Body of pancreas (tissue), 4 donors: ENCODE results near the gene AUTS2. TPM values are rescaled to one million over a fixed set of nuclear protein-coding genes. Genes with fewer than 3 reads are reported as not detected.

Source experiments
- ATAC-seq: fragments of 150-250 bp; one replicate; pipeline ENCODE4 v1.9.1; 2016
- DNase-seq, 4 donors: peaks; one replicate each; pipeline ENCODE4 v3.0.0-alpha.2; 2019
- H3K27ac ChIP-seq, 4 donors: fragments of 200-600 bp; sonication (generic); 1 replicate in 3 of 4; 2 replicates in 1 of 4; pipeline versions ENCODE4 v1.5.1 to v1.6.1; 2016 to 2019; ENCODE audit warnings: mild to moderate bottlenecking in 1 of 4, mixed read lengths in 1 of 4, moderate library complexity in 1 of 4
- H3K27me3 ChIP-seq, 2 donors: fragments of 200-600 bp; sonication (generic); one replicate each; pipeline ENCODE4 v1.6.0; 2016; ENCODE audit warnings: mild to moderate bottlenecking in 1 of 2
- H3K36me3 ChIP-seq, 2 donors: fragments of 200-600 bp; sonication (generic); replicated peaks in 1 of 2; 2 replicates each; pipeline ENCODE4 v1.5.1; 2016; ENCODE audit warnings: low read depth in 2 of 2; ENCODE audit not compliant: insufficient read depth in 1 of 2
- H3K4me1 ChIP-seq: fragments of 200-600 bp; sonication (generic); one replicate; pipeline ENCODE4 v1.6.0; 2016
- H3K4me3 ChIP-seq, 2 donors: fragments of 200-600 bp; sonication (generic); 1 replicate in 1 of 2; 2 replicates in 1 of 2; pipeline ENCODE4 v1.5.1; 2016 to 2019
- H3K9me3 ChIP-seq, 3 donors: fragments of 200-600 bp; sonication (generic); 1 replicate in 2 of 3; 2 replicates in 1 of 3; pipeline ENCODE4 v1.5.1; 2016
- POLR2A ChIP-seq, 3 donors: fragments of 450-650 bp; IDR thresholded peaks; one replicate each; pipeline ENCODE4 v1.6.1; 2016; ENCODE audit warnings: antibody characterized with exemption in 3 of 3, mild to moderate bottlenecking in 2 of 3
- WGBS, 2 donors: methylation state at CpG; one replicate each; pipeline ENCODE4 v1.1.5; 2017; 5-methylcytosine and 5-hydroxymethylcytosine counted together
- intact Hi-C: fragments of 100-400 bp; cut with DNase I; formaldehyde crosslinking; loops from one replicate; pipeline ENCODE4 v1.15.1; 2023
- total RNA-seq, 2 donors: library from RNA; depleted of rRNA; stranded (reverse); fragments of >200 nt; gene quantifications; one replicate each; pipeline ENCODE4 v1.1.0, GENCODE V29; 2016
- TF ChIP-seq, protein P1 (sequence below), 7 experiments: fragments of 450-650 bp in 4 of 7; fragments of 200-600 bp in 3 of 7; sonication (generic) in 3 of 7; IDR thresholded peaks; one replicate each; pipeline ENCODE4 v1.5.1; 2016 to 2019; ENCODE audit warnings: antibody characterized with exemption in 7 of 7

AUTS2 gene
- total RNA-seq, 2 donors from 2014 or later = 11.7 to 18.5 TPM

DNA sequence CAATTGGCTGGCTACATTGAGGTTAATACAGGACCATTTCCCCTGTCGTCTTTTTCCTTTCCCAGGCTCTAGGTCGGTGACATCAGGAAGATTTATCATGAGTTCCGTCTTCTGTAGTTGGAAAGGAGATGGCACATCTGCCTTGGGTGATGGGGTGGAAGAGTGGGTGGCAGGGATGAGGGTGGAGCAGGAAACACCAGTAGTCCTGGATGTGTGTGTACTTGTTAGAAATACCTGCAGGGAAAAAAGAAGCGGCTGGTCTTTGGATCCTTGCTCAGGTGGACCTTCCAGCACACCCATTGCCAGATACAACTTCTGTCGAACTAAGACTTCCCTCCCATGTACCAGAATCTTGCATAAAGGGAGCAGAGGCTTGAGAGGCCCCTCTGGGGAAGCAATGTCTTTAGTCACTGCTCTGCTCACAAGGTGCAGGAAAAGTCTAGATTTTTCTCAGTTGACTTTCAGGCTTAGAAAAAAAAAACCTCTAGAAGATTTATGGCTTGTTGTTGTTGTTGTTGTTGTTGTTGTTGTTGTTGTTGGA lies 1016.9 kb downstream of the AUTS2 start:
- H3K36me3 ChIP-seq = no peaks in the 10 kb centered on the region
- H3K4me3 ChIP-seq = no peak overlapping the region
- no peak for TF ChIP-seq POLR2A (IDR thresholded peaks at IDR 0.05)
- TF ChIP-seq, protein P1, sequence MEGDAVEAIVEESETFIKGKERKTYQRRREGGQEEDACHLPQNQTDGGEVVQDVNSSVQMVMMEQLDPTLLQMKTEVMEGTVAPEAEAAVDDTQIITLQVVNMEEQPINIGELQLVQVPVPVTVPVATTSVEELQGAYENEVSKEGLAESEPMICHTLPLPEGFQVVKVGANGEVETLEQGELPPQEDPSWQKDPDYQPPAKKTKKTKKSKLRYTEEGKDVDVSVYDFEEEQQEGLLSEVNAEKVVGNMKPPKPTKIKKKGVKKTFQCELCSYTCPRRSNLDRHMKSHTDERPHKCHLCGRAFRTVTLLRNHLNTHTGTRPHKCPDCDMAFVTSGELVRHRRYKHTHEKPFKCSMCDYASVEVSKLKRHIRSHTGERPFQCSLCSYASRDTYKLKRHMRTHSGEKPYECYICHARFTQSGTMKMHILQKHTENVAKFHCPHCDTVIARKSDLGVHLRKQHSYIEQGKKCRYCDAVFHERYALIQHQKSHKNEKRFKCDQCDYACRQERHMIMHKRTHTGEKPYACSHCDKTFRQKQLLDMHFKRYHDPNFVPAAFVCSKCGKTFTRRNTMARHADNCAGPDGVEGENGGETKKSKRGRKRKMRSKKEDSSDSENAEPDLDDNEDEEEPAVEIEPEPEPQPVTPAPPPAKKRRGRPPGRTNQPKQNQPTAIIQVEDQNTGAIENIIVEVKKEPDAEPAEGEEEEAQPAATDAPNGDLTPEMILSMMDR (IDR thresholded peaks at IDR 0.05) = no peak
- peak overlapping the region in 3 of 4 donors; percentile 14 to 69 (median 67) for H3K27ac ChIP-seq
- H3K4me1 ChIP-seq = peaks cover 8% of the 10 kb centered on the region
- DNase-seq (no peak), ATAC-seq (peak; percentile 22)
- H3K27me3 ChIP-seq = no peaks in the 10 kb centered on the region
- H3K9me3 ChIP-seq = no peaks in the 10 kb centered on the region
- WGBS, 2 donors = 46 to 58% methylated on average over 5 of the region's 5 CpGs
- intact Hi-C loops = no loop called here

DNA sequence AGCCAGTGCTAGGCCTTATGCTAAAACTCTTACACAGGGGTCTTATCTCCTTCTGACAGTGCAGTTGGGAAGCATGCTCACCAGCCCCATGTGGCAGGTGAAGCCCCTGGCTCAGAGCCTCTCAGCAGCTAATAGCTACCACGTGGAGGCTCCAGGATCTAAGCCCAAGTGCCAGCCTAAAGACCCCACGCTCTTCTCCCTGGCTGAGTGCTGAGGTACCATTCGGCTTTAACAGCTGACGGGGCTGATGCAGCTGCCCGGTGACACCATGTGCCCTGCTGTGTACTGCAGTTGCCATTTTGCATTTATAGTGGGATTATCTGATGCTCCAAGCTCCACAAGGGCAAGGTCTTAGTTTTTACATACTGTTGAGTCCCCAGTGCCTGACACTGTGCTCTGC lies 1017.9 kb downstream of the AUTS2 start:
- no peak for ATAC-seq
- H3K4me1 ChIP-seq = peaks cover 8% of the 10 kb centered on the region
- no peak for DNase-seq
- H3K27ac ChIP-seq = no peak overlapping the region
- H3K36me3 ChIP-seq = no peaks in the 10 kb centered on the region
- TF ChIP-seq POLR2A (IDR thresholded peaks at IDR 0.05) = no peak
- TF ChIP-seq, protein P1 (IDR thresholded peaks at IDR 0.05) = no peak
- H3K4me3 ChIP-seq = no peak overlapping the region
- intact Hi-C loops = no loop called here
- 68 to 84% methylated on average over 4 to 5 of the region's 5 CpGs for WGBS, 2 donors
- no peaks in the 10 kb centered on the region for H3K9me3 ChIP-seq
- H3K27me3 ChIP-seq = no peaks in the 10 kb centered on the region

DNA sequence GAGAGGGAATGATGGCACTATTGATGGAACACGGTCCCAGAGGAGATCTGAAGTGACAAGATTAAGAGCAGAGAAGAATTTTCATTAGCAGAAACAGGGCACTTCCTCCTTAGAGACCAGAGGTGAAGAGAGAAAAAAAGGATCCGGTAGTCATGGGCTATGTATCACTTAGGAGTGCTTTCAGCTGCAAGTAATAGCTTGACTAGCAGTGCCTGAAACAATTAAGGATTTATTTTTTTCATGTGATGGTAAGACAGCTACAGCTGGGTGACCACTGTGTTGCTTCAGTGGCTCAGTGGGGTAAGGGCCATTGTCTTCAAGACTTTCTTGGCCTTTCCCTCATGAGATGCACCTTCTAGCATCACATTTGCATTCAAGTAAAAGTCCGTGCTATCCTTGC lies 1018.5 kb downstream of the AUTS2 start:
- intact Hi-C loops = no loop called here
- no peak for ATAC-seq
- no peak for TF ChIP-seq POLR2A (IDR thresholded peaks at IDR 0.05)
- TF ChIP-seq, protein P1 (IDR thresholded peaks at IDR 0.05) = no peak

DNA sequence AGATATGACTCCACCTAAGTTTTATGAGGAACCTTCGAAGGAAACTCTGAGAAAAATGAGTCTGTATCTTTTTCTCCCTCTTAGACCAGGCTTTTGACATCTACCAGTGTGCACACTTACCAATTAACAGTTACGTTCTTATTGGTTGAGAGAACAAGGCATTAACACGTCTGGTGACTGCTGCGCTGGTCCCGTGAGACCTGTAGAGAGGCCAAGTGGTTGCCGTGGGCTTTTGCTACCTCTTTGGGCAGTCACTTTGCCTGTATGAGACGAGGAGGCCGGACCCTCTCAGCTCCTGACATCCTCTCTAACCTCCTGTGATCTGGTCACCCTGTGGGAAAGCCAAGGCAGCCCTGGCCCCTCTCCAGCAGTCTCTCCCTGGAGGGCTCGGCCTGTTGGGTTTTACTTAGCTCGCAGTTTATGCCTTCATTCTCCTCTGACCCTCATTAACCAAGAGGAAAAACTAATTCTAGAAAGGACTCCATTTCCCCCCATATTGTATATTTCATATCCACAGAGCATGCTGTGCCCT lies 1019.8 kb downstream of the AUTS2 start:
- Histone ChIP-seq H3K4me3 (no peak overlapping the region), H3K4me1 (peaks cover 8% of the 10 kb centered on the region), H3K27ac (no peak overlapping the region), H3K27me3 (no peaks in the 10 kb centered on the region), H3K36me3 (no peaks in the 10 kb centered on the region), H3K9me3 (no peaks in the 10 kb centered on the region)
- intact Hi-C loops = no loop called here
- no peak for DNase-seq
- ATAC-seq = no peak
- TF ChIP-seq, protein P1 (IDR thresholded peaks at IDR 0.05) = no peak
- TF ChIP-seq POLR2A (IDR thresholded peaks at IDR 0.05) = no peak
- 76 to 85% methylated on average over 9 to 10 of the region's 10 CpGs for WGBS, 2 donors

More for the DNA sequence above, 1018.5 kb downstream of the AUTS2 start:
- Histone ChIP-seq H3K4me1 (peaks cover 8% of the 10 kb centered on the region), H3K27ac (no peak overlapping the region), H3K36me3 (no peaks in the 10 kb centered on the region), H3K9me3 (no peaks in the 10 kb centered on the region), H3K27me3 (no peaks in the 10 kb centered on the region), H3K4me3 (no peak overlapping the region)
- DNase-seq = no peak
- 79 to 86% methylated on average over 3 of the region's 3 CpGs for WGBS, 2 donors

DNA sequence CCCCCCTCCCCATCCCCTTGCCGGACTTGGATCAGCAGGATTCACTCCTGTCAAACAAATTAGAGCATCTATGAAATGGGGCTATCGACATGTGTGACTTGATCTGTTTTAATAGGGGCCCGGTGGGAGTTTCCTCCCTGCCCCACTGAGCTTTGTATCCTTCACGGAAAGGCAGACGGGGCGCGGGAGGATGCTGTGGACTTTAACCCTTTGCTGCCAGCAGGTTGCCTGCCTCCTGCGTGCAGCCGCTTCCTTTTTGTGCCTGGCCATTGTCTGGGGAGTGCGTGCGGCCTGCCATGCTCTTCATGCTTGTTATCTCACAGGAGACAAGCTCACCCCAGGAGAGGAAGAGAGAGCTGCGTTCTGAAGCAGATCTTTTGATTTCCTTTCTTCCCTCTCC lies 1020.9 kb downstream of the AUTS2 start:
- 59 to 60% methylated on average over 12 of the region's 12 CpGs for WGBS, 2 donors
- intact Hi-C loops = no loop called here
- H3K4me1 ChIP-seq = peaks cover 8% of the 10 kb centered on the region
- H3K27me3 ChIP-seq = no peaks in the 10 kb centered on the region
- H3K36me3 ChIP-seq = no peaks in the 10 kb centered on the region
- TF ChIP-seq, protein P1 (IDR thresholded peaks at IDR 0.05) = no peak
- no peak for TF ChIP-seq POLR2A (IDR thresholded peaks at IDR 0.05)
- no peak overlapping the region for H3K27ac ChIP-seq
- ATAC-seq (no peak), DNase-seq (no peak)
- H3K9me3 ChIP-seq = no peaks in the 10 kb centered on the region
- H3K4me3 ChIP-seq = no peak overlapping the region
